Lung (tissue), 12 donors: Measurements from ENCODE around the gene RGMA. TPM values are rescaled to one million over a fixed set of nuclear protein-coding genes. Genes with fewer than 3 reads are reported as not detected.

Experiments
- ATAC-seq: fragments of 200-7000 bp; cut with Tn5 transposase; one replicate; pipeline ENCODE4 v1.9.1; 2020; ENCODE audit warnings: moderate number of reproducible peaks; ENCODE audit not compliant: insufficient read depth, low FRiP score
- DNase-seq, 3 donors: peaks; one replicate each; pipeline ENCODE4 v3.0.0-alpha.2; 2013 to 2017
- H3K27ac ChIP-seq, 2 donors: one replicate each; pipeline ENCODE4 v1.5.1; 2013; ENCODE audit warnings: mild to moderate bottlenecking in 2 of 2, moderate library complexity in 2 of 2, control low read depth in 1 of 2, inconsistent platforms in 1 of 2, low read depth in 1 of 2, low read length in 1 of 2
- H3K27me3 ChIP-seq, 3 donors: one replicate each; pipeline ENCODE4 v1.5.1; 2013; ENCODE audit warnings: low read length in 2 of 3; ENCODE audit not compliant: control insufficient read depth in 3 of 3, insufficient read depth in 3 of 3
- H3K36me3 ChIP-seq, 4 donors: one replicate each; pipeline ENCODE4 v1.5.1; 2013; ENCODE audit warnings: low read length in 4 of 4, mild to moderate bottlenecking in 1 of 4, moderate library complexity in 1 of 4; ENCODE audit not compliant: control insufficient read depth in 4 of 4, insufficient read depth in 4 of 4
- H3K4me1 ChIP-seq, 5 donors: one replicate each; pipeline ENCODE4 v1.5.1; 2013; ENCODE audit warnings: low read length in 5 of 5, mild to moderate bottlenecking in 2 of 5, moderate library complexity in 1 of 5; ENCODE audit not compliant: control insufficient read depth in 5 of 5, insufficient read depth in 5 of 5
- H3K4me3 ChIP-seq: one replicate; pipeline ENCODE4 v1.5.1; 2013; ENCODE audit warnings: mild to moderate bottlenecking, control low read depth, moderate library complexity
- H3K9ac ChIP-seq, 2 donors: one replicate each; pipeline ENCODE4 v1.5.1; 2013; ENCODE audit warnings: low read length in 2 of 2, control low read depth in 1 of 2; ENCODE audit not compliant: insufficient read depth in 1 of 2
- H3K9me3 ChIP-seq, 4 donors: one replicate each; pipeline ENCODE4 v1.5.1; 2013; ENCODE audit warnings: low read length in 3 of 4, mild to moderate bottlenecking in 1 of 4, moderate library complexity in 1 of 4; ENCODE audit not compliant: control insufficient read depth in 4 of 4, insufficient read depth in 3 of 4
- WGBS, 2 donors: extraction: QIAGEN DNeasy Blood & Tissue Kit; methylation state at CpG; one replicate each; pipeline ENCODE4 v1.1.7; 2013; 5-methylcytosine and 5-hydroxymethylcytosine counted together
- polyA plus RNA-seq, 2 donors: library from polyadenylated mRNA; stranded (reverse); fragments of 200-250 nt; gene quantifications; one replicate each; pipeline ENCODE4 v1.2.1, GENCODE V29; 2013
- total RNA-seq, 2 donors: library from RNA; depleted of rRNA in 1 of 2; stranded (reverse); fragments of >200 nt in 1 of 2; gene quantifications; one replicate each; pipeline ENCODE4 v1.2.1, GENCODE V29; 2014 to 2021
- TF ChIP-seq, protein P1 (sequence below): IDR thresholded peaks from 2 replicates; pipeline ENCODE4 v1.5.1; 2012; ENCODE audit warnings: mild to moderate bottlenecking; ENCODE audit errors: control extremely low read depth, extremely low read depth
- donor health status: control.
- donor health status: control.
- donor health status: Bipolar disorder and iron deficiency.
- donor health status: healthy.
- donor health status: DM: yes; HTN: yes; CAD: no.

RGMA gene
- total and polyA plus RNA-seq, 4 donors, result 2.3 to 11.3 (median 5.0) TPM

DNA sequence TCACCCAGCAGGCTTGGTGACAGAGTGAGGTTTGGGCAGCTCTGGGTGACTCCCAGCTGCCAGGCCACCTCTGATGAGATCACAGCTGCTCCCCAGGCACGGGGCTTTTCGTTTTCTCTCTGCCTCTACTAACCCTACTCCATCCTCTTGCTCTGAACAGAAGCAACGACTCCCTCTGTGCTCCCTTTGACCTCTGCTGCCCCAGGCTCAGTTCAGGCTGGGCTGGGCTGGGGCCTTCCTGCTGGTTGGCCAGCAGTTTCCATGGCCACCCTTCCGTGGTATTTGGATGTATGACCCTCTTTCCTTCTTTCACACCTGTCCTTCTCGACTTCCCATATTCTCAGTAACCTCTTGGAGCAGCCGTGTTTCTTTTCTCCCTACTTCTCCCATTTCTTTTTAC, 8.6 kb downstream of the RGMA start:
- Histone ChIP-seq H3K27me3 (peaks cover 0 to 9% (median 5%) of the 10 kb centered on the region in 3 donors), H3K4me3 (no peak overlapping the region), H3K27ac (no peak overlapping the region), H3K36me3 (no peaks in the 10 kb centered on the region), H3K9me3 (no peaks in the 10 kb centered on the region), H3K4me1 (no peaks in the 10 kb centered on the region), H3K9ac (no peak overlapping the region)
- TF ChIP-seq, protein P1, sequence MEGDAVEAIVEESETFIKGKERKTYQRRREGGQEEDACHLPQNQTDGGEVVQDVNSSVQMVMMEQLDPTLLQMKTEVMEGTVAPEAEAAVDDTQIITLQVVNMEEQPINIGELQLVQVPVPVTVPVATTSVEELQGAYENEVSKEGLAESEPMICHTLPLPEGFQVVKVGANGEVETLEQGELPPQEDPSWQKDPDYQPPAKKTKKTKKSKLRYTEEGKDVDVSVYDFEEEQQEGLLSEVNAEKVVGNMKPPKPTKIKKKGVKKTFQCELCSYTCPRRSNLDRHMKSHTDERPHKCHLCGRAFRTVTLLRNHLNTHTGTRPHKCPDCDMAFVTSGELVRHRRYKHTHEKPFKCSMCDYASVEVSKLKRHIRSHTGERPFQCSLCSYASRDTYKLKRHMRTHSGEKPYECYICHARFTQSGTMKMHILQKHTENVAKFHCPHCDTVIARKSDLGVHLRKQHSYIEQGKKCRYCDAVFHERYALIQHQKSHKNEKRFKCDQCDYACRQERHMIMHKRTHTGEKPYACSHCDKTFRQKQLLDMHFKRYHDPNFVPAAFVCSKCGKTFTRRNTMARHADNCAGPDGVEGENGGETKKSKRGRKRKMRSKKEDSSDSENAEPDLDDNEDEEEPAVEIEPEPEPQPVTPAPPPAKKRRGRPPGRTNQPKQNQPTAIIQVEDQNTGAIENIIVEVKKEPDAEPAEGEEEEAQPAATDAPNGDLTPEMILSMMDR, result no peak
- DNase-seq, result no peak
- no peak for ATAC-seq
- 65 to 73% methylated on average over 6 of the region's 6 CpGs for WGBS, 2 donors

DNA sequence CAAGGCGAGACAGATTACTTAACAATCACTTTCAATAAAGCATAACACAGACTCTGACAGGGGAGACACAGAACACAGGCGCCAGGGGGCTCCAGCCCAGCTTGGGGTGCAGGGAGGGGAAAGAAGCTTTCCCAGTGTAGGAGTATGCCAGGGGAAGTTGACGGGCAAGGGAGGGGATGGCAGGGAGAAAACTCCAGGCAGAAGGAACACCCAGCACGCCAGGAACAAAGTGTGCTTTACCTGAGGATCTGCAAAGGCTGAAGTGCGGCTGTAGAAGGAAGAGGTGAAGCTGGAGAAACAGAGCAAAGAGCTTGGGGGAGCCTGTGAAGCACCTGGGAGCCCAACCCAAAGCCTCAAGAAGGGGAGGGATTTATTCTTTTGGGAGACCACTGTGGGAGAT, 12.1 kb downstream of the RGMA start:
- TF ChIP-seq, protein P1, result no peak
- H3K4me1 ChIP-seq, result peaks cover 0 to 10% (median 3%) of the 10 kb centered on the region in 5 donors
- H3K36me3 ChIP-seq, result no peaks in the 10 kb centered on the region
- no peak for ATAC-seq
- H3K27ac ChIP-seq, result no peak overlapping the region
- H3K4me3 ChIP-seq, result no peak overlapping the region
- 91 to 93% methylated on average over 5 of the region's 5 CpGs for whole genome bisulfite sequencing, 2 donors
- no peak overlapping the region for H3K9ac ChIP-seq
- no peaks in the 10 kb centered on the region for H3K9me3 ChIP-seq
- no peak for DNase-seq
- peaks cover 0 to 2% (median 0%) of the 10 kb centered on the region in 3 donors for H3K27me3 ChIP-seq

DNA sequence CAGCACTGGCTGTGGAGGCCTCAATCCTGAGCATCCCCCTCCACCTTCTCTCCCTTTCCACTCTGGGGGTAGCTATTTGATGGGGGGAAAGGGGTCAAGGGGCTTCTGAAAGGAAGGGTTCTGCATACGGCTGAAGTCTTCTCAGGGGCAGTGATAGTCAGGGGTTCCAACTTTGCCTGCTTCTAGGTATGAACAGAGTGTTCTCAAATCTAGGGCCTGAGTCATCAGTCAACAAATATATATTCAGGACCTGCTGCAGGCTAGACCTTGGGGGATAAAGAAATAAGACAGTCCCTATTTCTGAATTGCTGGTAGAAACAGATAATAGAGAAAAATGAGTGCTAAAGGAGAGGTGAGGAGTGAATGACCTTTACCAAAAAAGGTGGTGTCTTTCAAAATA, 12.8 kb downstream of the RGMA start:
- Histone ChIP-seq H3K36me3 (no peaks in the 10 kb centered on the region), H3K27me3 (peaks cover 0 to 2% (median 0%) of the 10 kb centered on the region in 3 donors), H3K27ac (no peak overlapping the region), H3K4me3 (no peak overlapping the region), H3K9ac (no peak overlapping the region), H3K4me1 (peaks cover 0 to 12% (median 3%) of the 10 kb centered on the region in 5 donors), H3K9me3 (no peaks in the 10 kb centered on the region)
- WGBS, 2 donors, result 86 to 95% methylated on average over 1 of the region's 1 CpG
- TF ChIP-seq, protein P1, result no peak
- DNase-seq (no peak), ATAC-seq (no peak)

DNA sequence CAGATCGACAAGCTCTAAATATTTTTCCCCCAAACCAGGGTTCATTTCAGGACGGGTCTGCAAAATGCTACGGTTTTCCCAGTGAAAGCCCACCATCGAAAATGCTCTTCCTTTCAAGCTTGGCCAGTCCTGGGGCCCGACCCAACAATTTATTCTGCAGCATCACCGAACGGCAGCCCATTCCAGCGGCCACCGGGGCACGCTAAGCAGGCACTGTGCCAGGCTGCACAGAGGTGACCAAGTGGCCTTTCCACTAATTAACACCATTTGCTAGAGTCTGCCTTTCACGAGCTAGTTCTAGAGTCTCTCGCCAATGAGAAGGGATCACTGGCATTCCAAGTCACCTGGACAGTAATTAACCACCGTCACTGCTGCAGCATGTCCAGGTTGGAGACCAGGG, 14.4 kb downstream of the RGMA start:
- Histone ChIP-seq H3K36me3 (no peaks in the 10 kb centered on the region), H3K4me1 (peaks cover 0 to 22% (median 9%) of the 10 kb centered on the region in 5 donors), H3K27me3 (peaks cover 0 to 2% (median 0%) of the 10 kb centered on the region in 3 donors), H3K9ac (no peak overlapping the region), H3K4me3 (no peak overlapping the region), H3K9me3 (no peaks in the 10 kb centered on the region), H3K27ac (no peak overlapping the region)
- TF ChIP-seq, protein P1, result no peak
- ATAC-seq (no peak), DNase-seq (no peak)
- WGBS, 2 donors, result 85 to 92% methylated on average over 13 of the region's 13 CpGs
